ENCODE measurements around the gene LRRTM2.
"Not testable (repeated sequence)": the region's sequence is repeated elsewhere in the genome, so short reads cannot be mapped to it uniquely, and the experiment has no call there.

DNA sequence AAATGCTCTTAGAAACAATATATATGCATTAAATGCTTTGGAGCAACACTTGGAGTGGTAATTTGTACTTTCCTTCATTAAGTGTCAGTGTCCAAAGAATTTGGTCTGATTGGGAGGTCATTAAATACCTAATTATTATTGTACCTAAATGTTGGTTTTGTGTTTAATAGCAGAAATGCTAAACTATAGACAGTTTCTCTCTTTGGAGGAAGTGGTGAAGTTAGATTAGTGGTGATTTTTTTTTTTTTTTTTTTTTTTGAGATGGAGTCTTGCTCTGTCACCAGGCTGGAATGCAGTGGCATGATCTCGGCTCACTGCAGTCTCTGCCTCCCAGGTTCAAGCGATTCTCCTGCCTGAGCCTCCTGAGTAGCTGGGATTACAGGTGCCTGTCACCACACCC is 46.2 kb upstream of the LRRTM2 start:
- TF ChIP-seq CEBPB (IDR thresholded peaks at IDR 0.05; ENCODE audit: borderline replicate concordance in 1 of 2, low read depth in 2 of 2, low read length in 2 of 2); REST (IDR thresholded peaks at IDR 0.05; ENCODE audit: low read depth, low read length); POLR2A (IDR thresholded peaks at IDR 0.05; ENCODE audit: low read depth, low read length); CHD4 (IDR thresholded peaks at IDR 0.05); JUND (IDR thresholded peaks at IDR 0.05; ENCODE audit: low read depth, low read length); CHD2 (IDR thresholded peaks at IDR 0.05; ENCODE audit: borderline replicate concordance, low read depth, low read length); EP300 (IDR thresholded peaks at IDR 0.05; ENCODE audit: borderline replicate concordance in 1 of 2, control insufficient read depth in 1 of 2, low read depth in 2 of 2, low read length in 2 of 2); NFIC (IDR thresholded peaks at IDR 0.05; ENCODE audit: low read depth, low read length); NKRF (conservative IDR thresholded peaks at IDR 0.05); RAD51 (IDR thresholded peaks at IDR 0.05); ZNF24 (IDR thresholded peaks at IDR 0.05); HDAC6 (IDR thresholded peaks at IDR 0.05; ENCODE audit: unreplicated experiment); ATF7 (IDR thresholded peaks at IDR 0.05; ENCODE audit: low read depth): not testable (repeated sequence)
- TF ChIP-seq, protein P1, sequence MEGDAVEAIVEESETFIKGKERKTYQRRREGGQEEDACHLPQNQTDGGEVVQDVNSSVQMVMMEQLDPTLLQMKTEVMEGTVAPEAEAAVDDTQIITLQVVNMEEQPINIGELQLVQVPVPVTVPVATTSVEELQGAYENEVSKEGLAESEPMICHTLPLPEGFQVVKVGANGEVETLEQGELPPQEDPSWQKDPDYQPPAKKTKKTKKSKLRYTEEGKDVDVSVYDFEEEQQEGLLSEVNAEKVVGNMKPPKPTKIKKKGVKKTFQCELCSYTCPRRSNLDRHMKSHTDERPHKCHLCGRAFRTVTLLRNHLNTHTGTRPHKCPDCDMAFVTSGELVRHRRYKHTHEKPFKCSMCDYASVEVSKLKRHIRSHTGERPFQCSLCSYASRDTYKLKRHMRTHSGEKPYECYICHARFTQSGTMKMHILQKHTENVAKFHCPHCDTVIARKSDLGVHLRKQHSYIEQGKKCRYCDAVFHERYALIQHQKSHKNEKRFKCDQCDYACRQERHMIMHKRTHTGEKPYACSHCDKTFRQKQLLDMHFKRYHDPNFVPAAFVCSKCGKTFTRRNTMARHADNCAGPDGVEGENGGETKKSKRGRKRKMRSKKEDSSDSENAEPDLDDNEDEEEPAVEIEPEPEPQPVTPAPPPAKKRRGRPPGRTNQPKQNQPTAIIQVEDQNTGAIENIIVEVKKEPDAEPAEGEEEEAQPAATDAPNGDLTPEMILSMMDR (IDR thresholded peaks at IDR 0.05 in 2 of 3, conservative IDR thresholded peaks at IDR 0.05 in 1 of 3; ENCODE audit: control insufficient read depth in 2 of 3, extremely low read depth in 1 of 3, insufficient read depth in 1 of 3, low read depth in 3 of 3, low read length in 3 of 3): not testable (repeated sequence)

All from GM12878 (cell line).